Measurements from ENCODE around the gene CDC42BPA. TPM values are rescaled to one million over a fixed set of nuclear protein-coding genes. Genes with fewer than 3 reads are reported as not detected.

Gene CDC42BPA
- total and polyA plus RNA-seq, 9 of the 15 experiments (the other 6 are each of a cell fraction or from before 2014, with no cell fraction given), result 8.0 to 77.5 (median 52.1) TPM

DNA sequence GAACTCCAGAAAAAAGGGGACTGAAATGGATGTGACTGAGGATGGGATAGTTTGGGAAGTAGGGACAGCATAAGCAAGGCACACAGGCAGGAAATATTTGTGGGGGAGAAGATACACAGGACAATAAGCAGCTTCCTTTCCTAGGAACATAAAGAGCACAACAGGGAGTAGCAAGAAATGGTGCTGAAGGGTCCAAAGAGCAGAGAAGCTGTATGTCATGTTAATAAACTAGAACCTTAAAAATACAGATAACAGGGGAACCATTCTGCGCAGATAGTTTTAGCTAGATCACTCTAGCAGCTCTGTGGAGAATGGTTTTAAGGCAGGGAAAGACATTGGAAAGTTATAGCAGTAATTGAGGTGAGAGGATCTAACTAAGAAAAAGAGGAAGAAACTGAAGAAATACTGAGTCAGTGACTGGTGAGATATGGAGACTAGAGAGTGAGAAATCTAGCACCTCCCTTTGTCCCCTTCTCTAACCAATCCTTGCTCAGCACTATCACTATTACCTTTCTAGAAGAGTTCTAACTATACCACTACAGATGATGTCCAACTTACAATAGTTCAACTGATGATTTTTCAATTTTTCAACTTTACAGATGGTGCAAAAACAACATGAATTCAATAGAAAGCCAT is 95.0 kb downstream of the CDC42BPA start:
- Histone ChIP-seq H4K20me1 (replicated peaks; ENCODE audit: control insufficient read depth, insufficient read depth, low read length) (peaks cover 2% of the 10 kb centered on the region; the same call in 1 of the 2 replicates), H3K9me3 (replicated peaks; ENCODE audit: control insufficient read depth, insufficient read depth, low read depth, low read length) (no peaks in the 10 kb centered on the region), H3K4me1 (replicated peaks in 1 of 2; ENCODE audit: control insufficient read depth in 2 of 2, insufficient read depth in 2 of 2, low read length in 2 of 2) (peaks cover 0 to 32% of the 10 kb centered on the region in 2 experiments; a peak in 4 of 5 replicates), H2AFZ (ENCODE audit: low read depth, low read length) (no peak overlapping the region), H3K27me3 (ENCODE audit: control insufficient read depth in 2 of 2, insufficient read depth in 2 of 2, low read length in 2 of 2) (no peaks in the 10 kb centered on the region), H3K27ac (ENCODE audit: extremely low read depth, low read depth, low read length) (peak overlapping the region; percentile 53; the same call in 2 of the 3 replicates), H3K79me2 (ENCODE audit: control insufficient read depth, insufficient read depth, low read length) (peaks cover 89% of the 10 kb centered on the region), H3K36me3 (ENCODE audit: control insufficient read depth, insufficient read depth, low read length) (peaks cover 2% of the 10 kb centered on the region; the same call in 1 of the 3 replicates), H3K4me2 (ENCODE audit: insufficient read depth, low read length) (peak overlapping the region; percentile 21; the same call in 1 of the 2 replicates), H3K9me1 (ENCODE audit: control insufficient read depth, insufficient read depth, low read length) (peaks cover 8% of the 10 kb centered on the region), H3K4me3 (no peak overlapping the region), H3K9ac (ENCODE audit: insufficient read depth in 1 of 2, low read depth in 2 of 2, low read length in 2 of 2) (peak overlapping the region in 1 of 2 experiments; percentile 1; a peak in 1 of 4 replicates)
- WGBS (ENCODE audit: insufficient coverage, low coverage, missing lambda C conversion rate), result 29% methylated on average over 1 of the region's 1 CpG
- peak; percentile 73 for ATAC-seq
- ChIA-PET CTCF (ENCODE audit: low intra/inter-chr PET ratio) (interaction anchor here (0.6 kb wide), 1 partner anchor 211 kb away, joined by 3 read pairs; no protein-coding TSS in a partner anchor), POLR2A (no interaction called here)
- FAIRE-seq, result no peak
- no TSS peak for BruUV-seq (replicated peaks)
- intact Hi-C loops (cut with micrococcal nuclease) (loop anchor here (10.0 kb wide), 1 partner anchor 308 kb away; no protein-coding TSS in a partner anchor), in situ Hi-C loops (cut with MboI) (no loop called here)
- no peak for TF ChIP-seq ZFP36 (IDR thresholded peaks at IDR 0.05; ENCODE audit: low read depth, low read length, partially characterized antibody)
- peak; percentile 30; the same call in 1 of the 2 replicates for TF ChIP-seq ZNF316 (IDR thresholded peaks at IDR 0.05)
- peak; percentile 65; the same call in 1 of the 2 replicates for TF ChIP-seq ZBTB40 (IDR thresholded peaks at IDR 0.05)
- TF ChIP-seq ZBTB40 (CRISPR knock-in tag; IDR thresholded peaks at IDR 0.05), result no peak
- TF ChIP-seq HMBOX1 (IDR thresholded peaks at IDR 0.05), result peak; percentile 96
- TF ChIP-seq NFE2 (IDR thresholded peaks at IDR 0.05; ENCODE audit: low read depth), result peak; percentile 38; the same call in 1 of the 2 replicates
- 0 out of 2 replicates have a peak, but pooled peaks have one; percentile 33 for TF ChIP-seq SMARCA4 (IDR thresholded peaks at IDR 0.05)
- no peak for TF ChIP-seq ZNF57 (CRISPR knock-in tag; IDR thresholded peaks at IDR 0.05)
- TF ChIP-seq JUND (IDR thresholded peaks at IDR 0.05; ENCODE audit: borderline replicate concordance, low read depth, low read length), result no peak; the same call in 1 of the 2 replicates
- TF ChIP-seq JUND (tag; IDR thresholded peaks at IDR 0.05; ENCODE audit: borderline replicate concordance, low read depth, low read length), result 0 out of 3 replicates have a peak, but pooled peaks have one; percentile 29
- peak in 2 of 4 experiments; percentile 24 to 38 for DNase-seq (ENCODE audit: extremely low read depth in 1 of 4, low spot score in 3 of 4)
